H9 (cell line): ENCODE data around the gene KTN1. TPM values are rescaled to one million over a fixed set of nuclear protein-coding genes. Genes with fewer than 3 reads are reported as not detected.

ENCODE experiments used
- DNase-seq: peaks from one replicate; pipeline ENCODE4 v3.0.0-alpha.2; 2017
- H2AFZ ChIP-seq: one replicate; pipeline ENCODE4 v1.6.1; 2013; ENCODE audit warnings: mild to moderate bottlenecking, low read length, control low read depth, moderate library complexity
- H2AK5ac ChIP-seq: 2 replicates; pipeline ENCODE4 v1.6.1; 2013; ENCODE audit warnings: low read length, control low read depth, mixed read lengths; ENCODE audit not compliant: insufficient read length
- H2BK120ac ChIP-seq: one replicate; pipeline ENCODE4 v1.6.1; 2013; ENCODE audit warnings: low read depth, mild to moderate bottlenecking, low read length, control low read depth, inconsistent platforms; ENCODE audit not compliant: poor library complexity, severe bottlenecking
- H2BK12ac ChIP-seq: 2 replicates; pipeline ENCODE4 v1.6.1; 2013; ENCODE audit warnings: low read length, control low read depth, mixed read lengths, low read depth; ENCODE audit not compliant: insufficient read length
- H2BK15ac ChIP-seq: 2 replicates; pipeline ENCODE4 v1.6.1; 2013; ENCODE audit warnings: low read depth, low read length, control low read depth
- H2BK20ac ChIP-seq: one replicate; pipeline ENCODE4 v1.6.1; 2013; ENCODE audit warnings: low read depth, mild to moderate bottlenecking, low read length, control low read depth, inconsistent platforms; ENCODE audit not compliant: poor library complexity, severe bottlenecking
- H2BK5ac ChIP-seq: 2 replicates; pipeline ENCODE4 v1.6.1; 2013; ENCODE audit warnings: low read length, control low read depth, mixed read lengths; ENCODE audit not compliant: insufficient read length
- H3K14ac ChIP-seq: 2 replicates; pipeline ENCODE4 v1.6.1; 2013; ENCODE audit warnings: low read length, control low read depth; ENCODE audit not compliant: insufficient read depth
- H3K18ac ChIP-seq: 2 replicates; pipeline ENCODE4 v1.6.1; 2013; ENCODE audit warnings: low read depth, mild to moderate bottlenecking, mixed read lengths, low read length, control low read depth; ENCODE audit not compliant: insufficient read length
- H3K23ac ChIP-seq: 2 replicates; pipeline ENCODE4 v1.6.1; 2013; ENCODE audit warnings: low read length, control low read depth, mixed read lengths, low read depth; ENCODE audit not compliant: insufficient read length
- H3K23me2 ChIP-seq: 2 replicates; pipeline ENCODE4 v1.6.1; 2013; ENCODE audit warnings: low read depth, mild to moderate bottlenecking, mixed read lengths, low read length, control low read depth; ENCODE audit not compliant: insufficient read length, poor library complexity, severe bottlenecking
- H3K27ac ChIP-seq: 2 replicates; pipeline ENCODE4 v1.5.1; 2013; ENCODE audit warnings: low read length, control low read depth, mixed read lengths, low read depth; ENCODE audit not compliant: insufficient read length
- H3K27me3 ChIP-seq: 2 replicates; pipeline ENCODE4 v1.6.1; 2013; ENCODE audit warnings: low read length, control low read depth, inconsistent platforms; ENCODE audit not compliant: insufficient read depth
- H3K4ac ChIP-seq: 2 replicates; pipeline ENCODE4 v1.6.1; 2013; ENCODE audit warnings: low read depth, mild to moderate bottlenecking, control low read depth, inconsistent platforms, low read length, moderate library complexity
- H3K4me1 ChIP-seq: 2 replicates; pipeline ENCODE4 v1.6.1; 2013; ENCODE audit warnings: low read length, control low read depth, inconsistent platforms; ENCODE audit not compliant: insufficient read depth
- H3K4me2 ChIP-seq: 2 replicates; pipeline ENCODE4 v1.6.1; 2013; ENCODE audit warnings: low read length, control low read depth, mixed read lengths; ENCODE audit not compliant: insufficient read length, insufficient read depth
- H3K56ac ChIP-seq: 2 replicates; pipeline ENCODE4 v1.6.1; 2013; ENCODE audit warnings: low read depth, mild to moderate bottlenecking, mixed read lengths, low read length, control low read depth; ENCODE audit not compliant: insufficient read length
- H3K79me1 ChIP-seq: 2 replicates; pipeline ENCODE4 v1.6.1; 2013; ENCODE audit warnings: low read depth, mild to moderate bottlenecking, moderate library complexity, low read length, control low read depth, inconsistent platforms; ENCODE audit not compliant: insufficient read depth, poor library complexity, severe bottlenecking
- H3K79me2 ChIP-seq: 2 replicates; pipeline ENCODE4 v1.6.1; 2013; ENCODE audit warnings: low read length, control low read depth, inconsistent platforms; ENCODE audit not compliant: insufficient read depth
- H3K9ac ChIP-seq: 2 replicates; pipeline ENCODE4 v1.6.1; 2013; ENCODE audit warnings: low read length, control low read depth, mixed read lengths; ENCODE audit not compliant: insufficient read length; ENCODE audit errors: extremely low read depth
- H3K9me3 ChIP-seq: one replicate; pipeline ENCODE4 v1.6.1; 2013; ENCODE audit warnings: low read depth, low read length, inconsistent platforms; ENCODE audit not compliant: control insufficient read depth
- H3T11ph ChIP-seq: one replicate; pipeline ENCODE4 v1.6.1; 2013; ENCODE audit warnings: mild to moderate bottlenecking, low read length, control low read depth, inconsistent platforms
- H4K20me1 ChIP-seq: one replicate; pipeline ENCODE4 v1.6.1; 2013; ENCODE audit not compliant: control insufficient read depth, insufficient read length, insufficient read depth
- H4K5ac ChIP-seq: 2 replicates; pipeline ENCODE4 v1.6.1; 2013; ENCODE audit warnings: low read depth, mild to moderate bottlenecking, mixed read lengths, low read length, control low read depth; ENCODE audit not compliant: insufficient read length
- H4K8ac ChIP-seq: replicated peaks from 2 replicates; pipeline ENCODE4 v1.6.1; 2013; ENCODE audit warnings: low read length, control low read depth, mixed read lengths, low read depth; ENCODE audit not compliant: insufficient read length
- H4K91ac ChIP-seq: 2 replicates; pipeline ENCODE4 v1.6.1; 2013; ENCODE audit warnings: low read depth, mild to moderate bottlenecking, moderate library complexity, mixed read lengths, low read length, control low read depth; ENCODE audit not compliant: insufficient read length
- H3K27ac Mint-ChIP-seq, 3 experiments: 2 replicates in 2 of 3; 3 replicates in 1 of 3; pipeline ENCODE4 v1.8.0; 2020 to 2021; ENCODE audit warnings: mixed read lengths in 3 of 3, mild to moderate bottlenecking in 1 of 3, moderate library complexity in 1 of 3
- H3K27me3 Mint-ChIP-seq: 2 replicates; pipeline ENCODE4 v1.8.0; 2021; ENCODE audit warnings: low read depth, mild to moderate bottlenecking, moderate library complexity, mixed read lengths
- H3K36me3 Mint-ChIP-seq, 3 experiments: 2 replicates in 2 of 3; 3 replicates in 1 of 3; pipeline ENCODE4 v1.8.0; 2020 to 2021; ENCODE audit warnings: low read depth in 3 of 3, mixed read lengths in 3 of 3; ENCODE audit not compliant: insufficient read depth in 1 of 3
- H3K4me1 Mint-ChIP-seq, 2 experiments: 2 replicates each; pipeline ENCODE4 v1.8.0; 2020; ENCODE audit warnings: mixed read lengths in 2 of 2
- H3K4me3 Mint-ChIP-seq, 2 experiments: 2 replicates in 1 of 2; 3 replicates in 1 of 2; pipeline ENCODE4 v1.8.0; 2020 to 2021; ENCODE audit warnings: mild to moderate bottlenecking in 2 of 2, mixed read lengths in 2 of 2, moderate library complexity in 1 of 2
- H3K9me3 Mint-ChIP-seq, 2 experiments: 2 replicates in 1 of 2; 3 replicates in 1 of 2; pipeline ENCODE4 v1.8.0; 2020; ENCODE audit warnings: mild to moderate bottlenecking in 2 of 2, mixed read lengths in 2 of 2, moderate library complexity in 1 of 2
- total RNA-seq: library from RNA; stranded (reverse); gene quantifications from 2 replicates; pipeline ENCODE4 v1.2.1, GENCODE V29; 2021
- TF ChIP-seq, protein P1 (sequence below): fragments of 200-600 bp; sonication (generic); conservative IDR thresholded peaks from 3 replicates; pipeline ENCODE4 v1.8.0; 2021; ENCODE audit warnings: antibody characterized with exemption, mild to moderate bottlenecking

The KTN1 gene
- total RNA-seq, 1 experiment from 2014 or later, result 128 TPM

DNA sequence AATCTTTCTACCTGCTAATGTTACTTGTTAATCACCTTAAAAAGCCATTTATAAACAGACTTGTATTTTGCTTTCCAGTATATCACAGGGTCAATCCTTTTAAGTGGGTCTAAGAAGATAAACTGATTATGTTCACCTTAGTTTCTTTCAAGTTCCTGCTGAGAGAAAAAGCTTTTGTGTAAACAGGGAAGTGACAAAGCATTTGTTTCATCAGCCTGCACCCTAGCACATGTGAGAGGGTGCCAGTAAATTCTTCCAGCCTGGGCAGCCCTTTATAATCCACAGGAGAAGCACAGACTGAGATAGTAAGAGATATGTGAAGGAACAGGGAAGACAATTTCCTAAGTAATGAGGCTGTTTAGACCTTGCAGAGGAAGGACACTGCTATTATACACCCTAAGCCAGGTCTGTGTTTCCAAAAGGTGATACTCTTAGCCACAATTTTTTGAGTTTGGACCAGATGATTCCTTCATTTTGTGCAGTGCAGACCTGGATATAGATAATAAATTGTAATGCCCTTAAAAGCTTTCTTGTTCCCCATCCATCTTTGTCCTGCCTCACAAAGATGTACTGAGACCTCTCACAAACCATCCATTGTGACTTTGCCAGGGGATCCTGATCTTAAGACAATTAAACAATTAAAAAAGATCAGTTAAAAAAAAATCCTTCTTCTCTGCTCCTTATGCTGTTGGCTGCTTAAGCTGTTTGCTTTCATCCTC, 150.7 kb downstream of the KTN1 start:
- peaks cover 0 to 6% of the 10 kb centered on the region in 2 experiments; a peak in 2 of 4 replicates for H3K4me1 Mint-ChIP-seq
- Histone ChIP-seq H2BK12ac (no peak overlapping the region), H3K4me2 (no peak overlapping the region), H4K8ac (no peak overlapping the region), H2BK20ac (no peak overlapping the region), H4K91ac (no peak overlapping the region), H3K18ac (no peak overlapping the region), H3K79me2 (no peaks in the 10 kb centered on the region; the same call in 1 of the 2 replicates), H2BK120ac (no peak overlapping the region), H2BK15ac (no peak overlapping the region), H4K5ac (no peak overlapping the region), H3K4me1 (no peaks in the 10 kb centered on the region), H2AK5ac (no peak overlapping the region), H3K27me3 (no peaks in the 10 kb centered on the region), H3K4ac (no peak overlapping the region), H3K23me2 (no peaks in the 10 kb centered on the region), H3K9ac (no peak overlapping the region), H2AFZ (no peak overlapping the region), H4K20me1 (no peaks in the 10 kb centered on the region), H3K56ac (no peak overlapping the region), H3K23ac (no peak overlapping the region), H3K27ac (no peak overlapping the region), H3K79me1 (no peaks in the 10 kb centered on the region), H3K14ac (no peak overlapping the region), H3T11ph (no peak overlapping the region), H2BK5ac (no peak overlapping the region), H3K9me3 (no peaks in the 10 kb centered on the region)
- H3K9me3 Mint-ChIP-seq, result peaks cover under 1 to 3% of the 10 kb centered on the region in 2 experiments; a peak in 2 of 5 replicates
- H3K36me3 Mint-ChIP-seq, result no peaks in the 10 kb centered on the region; a peak in 3 of 7 replicates
- peak overlapping the region in 1 of 3 experiments; percentile 44; a peak in 1 of 7 replicates for H3K27ac Mint-ChIP-seq
- TF ChIP-seq, protein P1, sequence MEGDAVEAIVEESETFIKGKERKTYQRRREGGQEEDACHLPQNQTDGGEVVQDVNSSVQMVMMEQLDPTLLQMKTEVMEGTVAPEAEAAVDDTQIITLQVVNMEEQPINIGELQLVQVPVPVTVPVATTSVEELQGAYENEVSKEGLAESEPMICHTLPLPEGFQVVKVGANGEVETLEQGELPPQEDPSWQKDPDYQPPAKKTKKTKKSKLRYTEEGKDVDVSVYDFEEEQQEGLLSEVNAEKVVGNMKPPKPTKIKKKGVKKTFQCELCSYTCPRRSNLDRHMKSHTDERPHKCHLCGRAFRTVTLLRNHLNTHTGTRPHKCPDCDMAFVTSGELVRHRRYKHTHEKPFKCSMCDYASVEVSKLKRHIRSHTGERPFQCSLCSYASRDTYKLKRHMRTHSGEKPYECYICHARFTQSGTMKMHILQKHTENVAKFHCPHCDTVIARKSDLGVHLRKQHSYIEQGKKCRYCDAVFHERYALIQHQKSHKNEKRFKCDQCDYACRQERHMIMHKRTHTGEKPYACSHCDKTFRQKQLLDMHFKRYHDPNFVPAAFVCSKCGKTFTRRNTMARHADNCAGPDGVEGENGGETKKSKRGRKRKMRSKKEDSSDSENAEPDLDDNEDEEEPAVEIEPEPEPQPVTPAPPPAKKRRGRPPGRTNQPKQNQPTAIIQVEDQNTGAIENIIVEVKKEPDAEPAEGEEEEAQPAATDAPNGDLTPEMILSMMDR, result no peak
- no peak for DNase-seq
- no peak overlapping the region for H3K4me3 Mint-ChIP-seq
- no peaks in the 10 kb centered on the region for H3K27me3 Mint-ChIP-seq
